GM23338 (cell line): ENCODE measurements around the gene TIMM44. TPM values are rescaled to one million over a fixed set of nuclear protein-coding genes. Genes with fewer than 3 reads are reported as not detected.
"Not testable (repeated sequence)": the region's sequence is repeated elsewhere in the genome, so short reads cannot be mapped to it uniquely, and the experiment has no call there.

ENCODE experiments used
- ATAC-seq: fragments of 200-7000 bp; cut with Tn5 transposase; 3 replicates; pipeline ENCODE4 v1.9.1; 2020
- DNase-seq: peaks from one replicate; pipeline ENCODE4 v3.0.0-alpha.2; 2015; ENCODE audit warnings: low spot score
- H2AFZ ChIP-seq: fragments of 200-600 bp; sonication (generic); 2 replicates; pipeline ENCODE4 v1.8.0; 2016; ENCODE audit warnings: antibody characterized with exemption, mild to moderate bottlenecking, moderate library complexity
- H3F3A ChIP-seq: fragments of 200-600 bp; sonication (generic); replicated peaks from 2 replicates; pipeline ENCODE4 v1.8.0; 2017; ENCODE audit warnings: antibody characterized with exemption, mixed run types, low read depth
- H3K27ac ChIP-seq: fragments of 200-600 bp; sonication (generic); 2 replicates; pipeline ENCODE4 v1.6.1; 2016; ENCODE audit warnings: low read depth
- H3K27me3 ChIP-seq: fragments of 200-600 bp; sonication (generic); 2 replicates; pipeline ENCODE4 v1.8.0; 2016; ENCODE audit warnings: mild to moderate bottlenecking, mixed run types, moderate library complexity; ENCODE audit not compliant: insufficient read depth
- H3K36me3 ChIP-seq: fragments of 200-600 bp; sonication (generic); 2 replicates; pipeline ENCODE4 v1.8.0; 2016; ENCODE audit warnings: mild to moderate bottlenecking; ENCODE audit not compliant: insufficient read depth
- H3K4me1 ChIP-seq: fragments of 200-600 bp; sonication (generic); 2 replicates; pipeline ENCODE4 v1.8.0; 2016; ENCODE audit warnings: mild to moderate bottlenecking, moderate library complexity; ENCODE audit not compliant: insufficient read depth
- H3K4me2 ChIP-seq: fragments of 200-600 bp; sonication (generic); 2 replicates; pipeline ENCODE4 v1.7.1; 2017; ENCODE audit warnings: mixed run types
- H3K4me3 ChIP-seq: fragments of 200-600 bp; sonication (generic); 2 replicates; pipeline ENCODE4 v1.6.1; 2016; ENCODE audit warnings: mixed run types
- H3K79me2 ChIP-seq: fragments of 200-600 bp; sonication (generic); replicated peaks from 2 replicates; pipeline ENCODE4 v1.8.0; 2017; ENCODE audit warnings: mild to moderate bottlenecking; ENCODE audit not compliant: insufficient read depth
- H3K9me2 ChIP-seq: fragments of 200-600 bp; sonication (generic); 2 replicates; pipeline ENCODE4 v1.8.0; 2017; ENCODE audit not compliant: insufficient read depth
- H4K20me1 ChIP-seq: fragments of 200-600 bp; sonication (generic); replicated peaks from 2 replicates; pipeline ENCODE4 v1.8.0; 2017; ENCODE audit warnings: mild to moderate bottlenecking; ENCODE audit not compliant: insufficient read depth
- H3K27ac Mint-ChIP-seq: 2 replicates; pipeline ENCODE4 v1.8.0; 2020; ENCODE audit warnings: inconsistent platforms, mild to moderate bottlenecking, moderate library complexity, mixed read lengths
- H3K27me3 Mint-ChIP-seq: 3 replicates; pipeline ENCODE4 v1.8.0; 2022; ENCODE audit warnings: low read depth, mild to moderate bottlenecking, moderate library complexity, mixed read lengths, inconsistent platforms; ENCODE audit not compliant: insufficient read depth, poor library complexity
- H3K36me3 Mint-ChIP-seq: 3 replicates; pipeline ENCODE4 v1.8.0; 2021; ENCODE audit warnings: low read depth, mild to moderate bottlenecking, inconsistent platforms, moderate library complexity, mixed read lengths
- H3K4me1 Mint-ChIP-seq: 3 replicates; pipeline ENCODE4 v1.8.0; 2020; ENCODE audit warnings: mild to moderate bottlenecking, inconsistent platforms, mixed read lengths
- H3K4me3 Mint-ChIP-seq: 3 replicates; pipeline ENCODE4 v1.8.0; 2021; ENCODE audit warnings: moderate library complexity, mild to moderate bottlenecking, inconsistent platforms, mixed read lengths
- H3K9me3 Mint-ChIP-seq: 3 replicates; pipeline ENCODE4 v1.8.0; 2020; ENCODE audit warnings: moderate library complexity, mild to moderate bottlenecking, inconsistent platforms, mixed read lengths
- ETS1 ChIP-seq: IDR thresholded peaks from 2 replicates; pipeline ENCODE4 v1.6.1; 2016; ENCODE audit warnings: antibody characterized with exemption
- EZH2phosphoT487 ChIP-seq: fragments of 200-600 bp; sonication (generic); IDR thresholded peaks from one replicate; pipeline ENCODE4 v1.8.1; 2018; ENCODE audit warnings: antibody characterized with exemption; ENCODE audit not compliant: unreplicated experiment
- JUNB ChIP-seq: IDR thresholded peaks from one replicate; pipeline ENCODE4 v1.6.1; 2016; ENCODE audit warnings: antibody characterized with exemption; ENCODE audit not compliant: unreplicated experiment
- REST ChIP-seq: IDR thresholded peaks from one replicate; pipeline ENCODE4 v1.6.1; 2018; ENCODE audit warnings: antibody characterized with exemption; ENCODE audit not compliant: unreplicated experiment
- ZNF331 ChIP-seq: fragments of 250-450 bp; sonication (Bioruptor Pico); IDR thresholded peaks from 2 replicates; pipeline ENCODE4 v1.5.0; 2020; ENCODE audit warnings: low read depth, mild to moderate bottlenecking, moderate library complexity
- polyA plus RNA-seq: library from polyadenylated mRNA; unstranded; fragments of >200 nt; fragmentation: Nextera tagmentation; extraction: Ambion mirVana; gene quantifications from 2 replicates; pipeline ENCODE4 v1.2.1, GENCODE V29; 2016
- total RNA-seq: library from RNA; depleted of rRNA; stranded (reverse); fragments of >200 nt; shearing (Covaris generic); gene quantifications from 2 replicates; pipeline ENCODE4 v1.2.3, GENCODE V29; 2014

The TIMM44 gene
- total and polyA plus RNA-seq, 2 experiments from 2014 or later = 125 to 128 TPM

- H3K36me3 ChIP-seq = peaks cover 31% of the 10 kb centered on the region
These were observed 18.6 kb upstream of the TIMM44 start for GRCh38 chr19:7961920-7962626.

GRCh38 chr19:7961082-7961481 is 17.6 kb upstream of the TIMM44 start:
- not testable (repeated sequence) for H3K4me1 ChIP-seq, H3K27ac ChIP-seq, H3K9me3 Mint-ChIP-seq, H2AFZ ChIP-seq, DNase-seq, H3K4me3 Mint-ChIP-seq, H3K4me2 ChIP-seq, ATAC-seq, H3K9me2 ChIP-seq, H3K27ac Mint-ChIP-seq, H3K79me2 ChIP-seq, H3K27me3 ChIP-seq, H3K4me1 Mint-ChIP-seq, H3K4me3 ChIP-seq
- H3F3A ChIP-seq = peaks cover 35% of the 10 kb centered on the region
- peaks cover 15% of the 10 kb centered on the region for H3K27me3 Mint-ChIP-seq
- H3K36me3 Mint-ChIP-seq = peaks cover 42% of the 10 kb centered on the region
- peaks cover 21% of the 10 kb centered on the region for H3K36me3 ChIP-seq
- H4K20me1 ChIP-seq = peaks cover 24% of the 10 kb centered on the region; the same call in 1 of the 2 replicates

More at GRCh38 chr19:7961920-7962626, 18.6 kb upstream of the TIMM44 start:
- TF ChIP-seq REST (no peak), ZNF331 (CRISPR knock-in tag) (no peak), JUNB (no peak), ETS1 (no peak), EZH2phosphoT487 (no peak)
- Histone ChIP-seq H3K27ac (0 out of 2 replicates have a peak overlapping the region, but pooled peaks have one; percentile 8), H4K20me1 (peaks cover 31% of the 10 kb centered on the region; the same call in 1 of the 2 replicates), H3K9me2 (no peaks in the 10 kb centered on the region), H3F3A (peaks cover 38% of the 10 kb centered on the region), H3K4me1 (no peaks in the 10 kb centered on the region), H3K27me3 (no peaks in the 10 kb centered on the region), H3K4me3 (no peak overlapping the region), H3K79me2 (no peaks in the 10 kb centered on the region; the same call in 1 of the 2 replicates), H2AFZ (no peak overlapping the region), H3K4me2 (no peak overlapping the region)
- H3K4me3 Mint-ChIP-seq = no peak overlapping the region; the same call in 2 of the 3 replicates
- no peak overlapping the region for H3K27ac Mint-ChIP-seq
- H3K36me3 Mint-ChIP-seq = peaks cover 52% of the 10 kb centered on the region
- H3K4me1 Mint-ChIP-seq = peaks cover 8% of the 10 kb centered on the region; the same call in 2 of the 3 replicates
- H3K27me3 Mint-ChIP-seq = peaks cover 12% of the 10 kb centered on the region
- DNase-seq (no peak), ATAC-seq (no peak)
- no peaks in the 10 kb centered on the region for H3K9me3 Mint-ChIP-seq
